GM23248 (cell line): Measurements from ENCODE around the gene MED25.

Experiments used
- EZH2 ChIP-seq: fragments of 200-600 bp; sonication (generic); IDR thresholded peaks from 2 replicates; pipeline ENCODE4 v1.6.1; 2018; ENCODE audit warnings: antibody characterized with exemption, mild to moderate bottlenecking; ENCODE audit not compliant: insufficient read depth, poor library complexity, severe bottlenecking
- EZH2phosphoT487 ChIP-seq: fragments of 200-600 bp; sonication (generic); IDR thresholded peaks from 2 replicates; pipeline ENCODE4 v1.6.1; 2018; ENCODE audit warnings: antibody characterized with exemption, moderate library complexity, mild to moderate bottlenecking, low read depth; ENCODE audit not compliant: insufficient read depth

- TF ChIP-seq EZH2 (no peak), EZH2phosphoT487 (no peak)
These were observed 17.5 kb downstream of the MED25 start for GRCh38 chr19:49835562-49835961.
